Suprapubic skin (tissue), 4 donors: ENCODE measurements around the gene CAMK2D. TPM values are rescaled to one million over a fixed set of nuclear protein-coding genes. Genes with fewer than 3 reads are reported as not detected.

Source experiments
- DNase-seq, 2 donors: peaks; one replicate each; pipeline ENCODE4 v3.0.0-alpha.2; 2019; ENCODE audit warnings: low spot score in 2 of 2
- H3K27ac ChIP-seq: fragments of 200-600 bp; sonication (generic); one replicate; pipeline ENCODE4 v1.5.1; 2019
- H3K27me3 ChIP-seq: fragments of 200-600 bp; sonication (generic); one replicate; pipeline ENCODE4 v1.5.1; 2019
- H3K36me3 ChIP-seq: fragments of 200-600 bp; sonication (generic); one replicate; pipeline ENCODE4 v1.5.1; 2019
- H3K4me1 ChIP-seq: fragments of 200-600 bp; sonication (generic); one replicate; pipeline ENCODE4 v1.5.1; 2019
- H3K4me3 ChIP-seq: fragments of 200-600 bp; sonication (generic); one replicate; pipeline ENCODE4 v1.5.1; 2019; ENCODE audit warnings: mild to moderate bottlenecking
- H3K9me3 ChIP-seq: fragments of 200-600 bp; sonication (generic); one replicate; pipeline ENCODE4 v1.5.1; 2019
- EP300 ChIP-seq: sonication (generic); formaldehyde crosslinking; IDR thresholded peaks from one replicate; pipeline ENCODE4 v1.6.1; 2017; ENCODE audit warnings: antibody characterized with exemption
- POLR2A ChIP-seq, 2 donors: fragments of 450-650 bp; IDR thresholded peaks; one replicate each; pipeline ENCODE4 v1.6.1; 2017; ENCODE audit warnings: antibody characterized with exemption in 2 of 2, mild to moderate bottlenecking in 2 of 2, moderate library complexity in 2 of 2
- POLR2AphosphoS5 ChIP-seq, 3 donors: sonication (generic); formaldehyde crosslinking; IDR thresholded peaks; one replicate each; pipeline ENCODE4 v1.6.1; 2017; ENCODE audit warnings: antibody characterized with exemption in 3 of 3
- WGBS: methylation state at CpG from one replicate; pipeline ENCODE4 v1.1.5; 2018; 5-methylcytosine and 5-hydroxymethylcytosine counted together
- total RNA-seq, 4 donors: library from RNA; depleted of rRNA; stranded (reverse); fragments of >200 nt; gene quantifications; one replicate each; pipeline ENCODE4 v1.1.0, GENCODE V29; 2016
- TF ChIP-seq, protein P1 (sequence below), 2 donors: fragments of 200-600 bp in 1 of 2; fragments of 450-650 bp in 1 of 2; sonication (generic) in 1 of 2; IDR thresholded peaks; one replicate each; pipeline ENCODE4 v1.5.1; 2016 to 2019; ENCODE audit warnings: antibody characterized with exemption in 2 of 2, mild to moderate bottlenecking in 1 of 2, moderate library complexity in 1 of 2

The CAMK2D gene
- total RNA-seq, 4 donors from 2014 or later, result 21.5 to 38.2 (median 30.5) TPM

DNA sequence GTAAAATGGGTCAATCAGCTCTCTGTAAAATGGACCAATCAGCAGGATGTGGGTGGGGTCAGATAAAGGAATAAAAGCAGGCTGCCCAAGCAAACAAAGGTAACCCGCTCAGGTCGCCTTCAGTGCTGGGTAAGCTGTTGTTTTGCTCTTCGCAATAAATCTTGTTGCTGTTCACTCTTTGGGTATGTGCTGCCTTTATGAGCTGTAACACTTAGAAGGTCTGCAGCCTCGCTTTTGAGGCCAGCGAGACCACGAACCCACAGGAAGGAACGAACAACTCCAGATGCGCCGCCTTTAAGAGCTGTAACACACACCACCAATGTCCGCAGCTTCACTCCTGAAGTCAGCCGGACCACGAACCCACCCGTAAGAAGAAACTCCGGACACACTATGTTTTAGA is 11.5 kb upstream of the CAMK2D start:
- 80% methylated on average over 14 of the region's 14 CpGs for WGBS
- no peaks in the 10 kb centered on the region for H3K9me3 ChIP-seq
- no peak for DNase-seq

DNA sequence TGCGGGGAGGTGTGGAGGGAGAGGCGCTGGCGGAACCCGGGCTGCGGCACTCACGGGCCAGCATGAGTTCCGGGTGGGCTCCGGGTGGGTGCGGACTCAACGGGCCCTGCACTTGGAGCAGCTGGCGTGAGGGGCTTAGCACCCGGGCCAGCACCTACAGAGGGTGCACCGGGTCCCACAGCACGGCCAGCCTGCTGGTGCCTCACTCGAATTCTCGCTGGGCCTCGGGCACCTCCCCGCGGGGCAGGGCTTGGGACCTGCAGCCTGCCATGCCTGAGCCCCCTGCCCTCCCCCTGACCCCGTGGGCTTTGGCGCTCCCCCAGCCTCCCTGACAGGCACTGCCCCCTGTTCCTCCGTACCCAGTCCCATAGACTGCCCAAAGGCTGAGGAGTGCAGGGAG is 10.8 kb upstream of the CAMK2D start:
- no peaks in the 10 kb centered on the region for H3K4me1 ChIP-seq
- H3K27me3 ChIP-seq, result no peaks in the 10 kb centered on the region
- H3K36me3 ChIP-seq, result no peaks in the 10 kb centered on the region
- H3K9me3 ChIP-seq, result no peaks in the 10 kb centered on the region
- WGBS, result 90% methylated on average over 2 of the region's 22 CpGs
- no peak overlapping the region for H3K27ac ChIP-seq
- peak in 1 of 2 donors; percentile 60 for DNase-seq
- H3K4me3 ChIP-seq, result no peak overlapping the region
- no peak for TF ChIP-seq POLR2AphosphoS5 (IDR thresholded peaks at IDR 0.05)
- TF ChIP-seq POLR2A (IDR thresholded peaks at IDR 0.05), result no peak
- no peak for TF ChIP-seq EP300
- TF ChIP-seq, protein P1, sequence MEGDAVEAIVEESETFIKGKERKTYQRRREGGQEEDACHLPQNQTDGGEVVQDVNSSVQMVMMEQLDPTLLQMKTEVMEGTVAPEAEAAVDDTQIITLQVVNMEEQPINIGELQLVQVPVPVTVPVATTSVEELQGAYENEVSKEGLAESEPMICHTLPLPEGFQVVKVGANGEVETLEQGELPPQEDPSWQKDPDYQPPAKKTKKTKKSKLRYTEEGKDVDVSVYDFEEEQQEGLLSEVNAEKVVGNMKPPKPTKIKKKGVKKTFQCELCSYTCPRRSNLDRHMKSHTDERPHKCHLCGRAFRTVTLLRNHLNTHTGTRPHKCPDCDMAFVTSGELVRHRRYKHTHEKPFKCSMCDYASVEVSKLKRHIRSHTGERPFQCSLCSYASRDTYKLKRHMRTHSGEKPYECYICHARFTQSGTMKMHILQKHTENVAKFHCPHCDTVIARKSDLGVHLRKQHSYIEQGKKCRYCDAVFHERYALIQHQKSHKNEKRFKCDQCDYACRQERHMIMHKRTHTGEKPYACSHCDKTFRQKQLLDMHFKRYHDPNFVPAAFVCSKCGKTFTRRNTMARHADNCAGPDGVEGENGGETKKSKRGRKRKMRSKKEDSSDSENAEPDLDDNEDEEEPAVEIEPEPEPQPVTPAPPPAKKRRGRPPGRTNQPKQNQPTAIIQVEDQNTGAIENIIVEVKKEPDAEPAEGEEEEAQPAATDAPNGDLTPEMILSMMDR (IDR thresholded peaks at IDR 0.05), result no peak

More for the DNA sequence above, 11.5 kb upstream of the CAMK2D start:
- no peak for TF ChIP-seq POLR2A (IDR thresholded peaks at IDR 0.05)
- TF ChIP-seq, protein P1 (IDR thresholded peaks at IDR 0.05), result no peak
- TF ChIP-seq EP300, result no peak
- no peak for TF ChIP-seq POLR2AphosphoS5 (IDR thresholded peaks at IDR 0.05)
- H3K4me3 ChIP-seq, result no peak overlapping the region
- H3K4me1 ChIP-seq, result no peaks in the 10 kb centered on the region
- H3K36me3 ChIP-seq, result no peaks in the 10 kb centered on the region
- H3K27ac ChIP-seq, result no peak overlapping the region
- H3K27me3 ChIP-seq, result no peaks in the 10 kb centered on the region

DNA sequence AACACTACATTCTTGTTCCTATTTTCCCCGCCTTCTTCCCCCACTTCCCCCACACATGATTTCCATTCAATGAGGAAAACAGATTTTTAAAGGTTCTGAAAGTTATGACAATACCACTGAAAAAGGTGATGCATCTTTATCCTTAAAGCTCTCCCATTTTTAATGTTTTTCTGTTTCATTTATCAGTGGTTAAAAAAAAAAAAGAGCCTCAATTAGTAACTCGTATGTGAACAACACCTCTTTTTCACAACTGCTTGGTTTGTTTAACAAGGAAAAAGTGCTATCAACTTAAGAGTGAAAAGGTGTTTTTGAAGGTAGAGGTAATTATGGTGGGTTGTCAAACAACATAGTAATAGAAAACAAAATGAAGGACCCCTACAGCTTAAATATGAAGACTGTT is 8.2 kb upstream of the CAMK2D start:
- WGBS, result 73% methylated on average over 2 of the region's 2 CpGs
- H3K27ac ChIP-seq, result no peak overlapping the region
- H3K9me3 ChIP-seq, result no peaks in the 10 kb centered on the region
- H3K36me3 ChIP-seq, result no peaks in the 10 kb centered on the region
- TF ChIP-seq POLR2A (IDR thresholded peaks at IDR 0.05), result no peak
- TF ChIP-seq, protein P1 (IDR thresholded peaks at IDR 0.05), result no peak
- TF ChIP-seq EP300, result no peak
- no peak for TF ChIP-seq POLR2AphosphoS5 (IDR thresholded peaks at IDR 0.05)
- no peaks in the 10 kb centered on the region for H3K27me3 ChIP-seq
- no peak for DNase-seq
- no peaks in the 10 kb centered on the region for H3K4me1 ChIP-seq
- no peak overlapping the region for H3K4me3 ChIP-seq

DNA sequence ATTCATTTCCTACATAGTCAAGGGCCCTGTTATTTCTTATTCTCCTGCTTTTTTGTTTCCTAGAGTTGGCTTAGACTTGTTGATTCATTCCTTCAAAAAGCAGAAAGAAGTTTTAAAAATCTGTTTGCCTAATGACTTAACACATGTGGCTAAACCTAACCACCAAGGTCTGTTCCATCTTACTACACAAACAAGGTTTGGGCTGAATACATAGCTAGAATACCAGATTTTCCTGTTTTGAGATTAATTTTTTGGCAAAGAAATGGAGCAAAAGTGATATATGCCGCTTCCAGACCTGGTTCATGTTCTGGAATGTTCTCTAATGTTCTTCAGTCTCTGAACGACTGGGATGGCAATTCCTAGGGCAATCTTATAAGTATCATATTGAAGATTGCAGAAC is 7.4 kb upstream of the CAMK2D start:
- Histone ChIP-seq H3K27ac (no peak overlapping the region), H3K27me3 (no peaks in the 10 kb centered on the region), H3K4me3 (no peak overlapping the region), H3K4me1 (no peaks in the 10 kb centered on the region), H3K9me3 (no peaks in the 10 kb centered on the region), H3K36me3 (no peaks in the 10 kb centered on the region)
- TF ChIP-seq POLR2A (IDR thresholded peaks at IDR 0.05) (no peak), POLR2AphosphoS5 (IDR thresholded peaks at IDR 0.05) (no peak), EP300 (no peak)
- TF ChIP-seq, protein P1 (IDR thresholded peaks at IDR 0.05), result no peak
- 54% methylated on average over 2 of the region's 2 CpGs for WGBS
- no peak for DNase-seq

DNA sequence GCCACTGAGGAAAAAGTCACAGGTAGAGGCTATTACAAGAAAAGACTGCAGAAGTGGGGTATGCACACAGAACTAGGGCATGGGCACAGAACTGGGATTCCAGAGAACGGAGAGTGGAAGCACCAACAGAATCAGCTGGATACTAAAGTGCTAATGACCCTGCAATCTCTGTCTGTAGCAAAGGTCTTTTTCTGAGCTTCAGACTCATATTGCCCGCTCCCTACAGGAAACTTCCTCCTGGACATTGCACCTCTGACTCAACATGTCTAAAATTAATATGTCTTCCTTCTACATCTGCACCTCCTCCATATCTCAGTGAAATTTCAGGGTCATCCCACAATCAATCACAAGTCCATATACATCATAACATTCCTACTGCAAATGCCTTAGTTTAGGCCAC is 5.3 kb upstream of the CAMK2D start:
- Histone ChIP-seq H3K9me3 (no peaks in the 10 kb centered on the region), H3K27me3 (no peaks in the 10 kb centered on the region), H3K27ac (no peak overlapping the region), H3K4me1 (peaks cover 5% of the 10 kb centered on the region), H3K36me3 (no peaks in the 10 kb centered on the region), H3K4me3 (no peak overlapping the region)
- DNase-seq, result no peak
- no peak for TF ChIP-seq POLR2A (IDR thresholded peaks at IDR 0.05)
- TF ChIP-seq POLR2AphosphoS5 (IDR thresholded peaks at IDR 0.05), result no peak
- TF ChIP-seq, protein P1 (IDR thresholded peaks at IDR 0.05), result no peak
- TF ChIP-seq EP300, result no peak
- WGBS, result 89% methylated on average over 2 of the region's 2 CpGs
